Calu3 (cell line): Measurements from ENCODE around the gene DAPL1. TPM values are rescaled to one million over a fixed set of nuclear protein-coding genes. Genes with fewer than 3 reads are reported as not detected.
A peak's percentile ranks its signal among the peaks of the same experiment; 100 is the strongest.

ENCODE experiments used
- BruUV-seq: library from RNA; stranded (reverse); fragments of 400-500 nt; replicated peaks from 2 replicates; lab custom pipeline; 2021; lab: Mats Ljungman, UMichigan
- CTCF ChIA-PET: fragments of 300-600 bp; sonication (Branson Sonifier 250); formaldehyde crosslinking; loops from one replicate; lab custom pipeline; 2022; ENCODE audit warnings: antibody characterized with exemption; lab: Charles Lee
- DNase-seq: peaks from one replicate; pipeline ENCODE4 v3.0.0; 2022
- H3K27ac Mint-ChIP-seq: one replicate; pipeline ENCODE4 v1.8.0; 2022; ENCODE audit warnings: mixed read lengths; ENCODE audit not compliant: unreplicated experiment
- H3K27me3 Mint-ChIP-seq: one replicate; pipeline ENCODE4 v1.8.0; 2022; ENCODE audit warnings: mixed read lengths; ENCODE audit not compliant: unreplicated experiment
- H3K36me3 Mint-ChIP-seq: one replicate; pipeline ENCODE4 v1.8.0; 2022; ENCODE audit warnings: mild to moderate bottlenecking, moderate library complexity, mixed read lengths; ENCODE audit not compliant: insufficient read depth, unreplicated experiment
- H3K4me1 Mint-ChIP-seq: one replicate; pipeline ENCODE4 v1.8.0; 2022; ENCODE audit warnings: mild to moderate bottlenecking, low read depth, mixed read lengths; ENCODE audit not compliant: unreplicated experiment
- H3K4me3 Mint-ChIP-seq: one replicate; pipeline ENCODE4 v1.8.0; 2022; ENCODE audit warnings: mild to moderate bottlenecking, low read depth, moderate library complexity, mixed read lengths; ENCODE audit not compliant: unreplicated experiment
- H3K9me3 Mint-ChIP-seq: one replicate; pipeline ENCODE4 v1.8.0; 2022; ENCODE audit warnings: low read depth, mixed read lengths; ENCODE audit not compliant: unreplicated experiment
- intact Hi-C: fragments of 100-400 bp; cut with micrococcal nuclease; formaldehyde crosslinking; loops from one replicate; pipeline ENCODE4 v1.10.0; 2022; ENCODE audit not compliant: unreplicated experiment
- total RNA-seq: library from RNA; stranded (reverse); gene quantifications from 2 replicates; pipeline ENCODE4 v1.2.3, GENCODE V29; 2022
- TF ChIP-seq, protein P1 (sequence below): fragments of 200-600 bp; IDR thresholded peaks from one replicate; pipeline ENCODE4 v1.8.0; 2022; ENCODE audit warnings: antibody characterized with exemption; ENCODE audit not compliant: unreplicated experiment

DAPL1 gene
- total RNA-seq, 1 experiment from 2014 or later, result not detected

- DNase-seq, result peak; percentile 26
- Mint-ChIP-seq H3K27me3 (peaks cover 35% of the 10 kb centered on the region), H3K4me3 (no peak overlapping the region), H3K9me3 (no peaks in the 10 kb centered on the region), H3K27ac (no peak overlapping the region), H3K4me1 (no peaks in the 10 kb centered on the region), H3K36me3 (no peaks in the 10 kb centered on the region)
- CTCF ChIA-PET, result no interaction called here
- intact Hi-C loops, result loop anchor here (2.0 kb wide), 2 partner anchors 721 to 731 kb away; no protein-coding TSS in a partner anchor
- no TSS peak for BruUV-seq
- TF ChIP-seq, protein P1, sequence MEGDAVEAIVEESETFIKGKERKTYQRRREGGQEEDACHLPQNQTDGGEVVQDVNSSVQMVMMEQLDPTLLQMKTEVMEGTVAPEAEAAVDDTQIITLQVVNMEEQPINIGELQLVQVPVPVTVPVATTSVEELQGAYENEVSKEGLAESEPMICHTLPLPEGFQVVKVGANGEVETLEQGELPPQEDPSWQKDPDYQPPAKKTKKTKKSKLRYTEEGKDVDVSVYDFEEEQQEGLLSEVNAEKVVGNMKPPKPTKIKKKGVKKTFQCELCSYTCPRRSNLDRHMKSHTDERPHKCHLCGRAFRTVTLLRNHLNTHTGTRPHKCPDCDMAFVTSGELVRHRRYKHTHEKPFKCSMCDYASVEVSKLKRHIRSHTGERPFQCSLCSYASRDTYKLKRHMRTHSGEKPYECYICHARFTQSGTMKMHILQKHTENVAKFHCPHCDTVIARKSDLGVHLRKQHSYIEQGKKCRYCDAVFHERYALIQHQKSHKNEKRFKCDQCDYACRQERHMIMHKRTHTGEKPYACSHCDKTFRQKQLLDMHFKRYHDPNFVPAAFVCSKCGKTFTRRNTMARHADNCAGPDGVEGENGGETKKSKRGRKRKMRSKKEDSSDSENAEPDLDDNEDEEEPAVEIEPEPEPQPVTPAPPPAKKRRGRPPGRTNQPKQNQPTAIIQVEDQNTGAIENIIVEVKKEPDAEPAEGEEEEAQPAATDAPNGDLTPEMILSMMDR, result no peak
These were observed 39.6 kb upstream of the DAPL1 start for GRCh38 chr2:158755310-158756087.

DNA sequence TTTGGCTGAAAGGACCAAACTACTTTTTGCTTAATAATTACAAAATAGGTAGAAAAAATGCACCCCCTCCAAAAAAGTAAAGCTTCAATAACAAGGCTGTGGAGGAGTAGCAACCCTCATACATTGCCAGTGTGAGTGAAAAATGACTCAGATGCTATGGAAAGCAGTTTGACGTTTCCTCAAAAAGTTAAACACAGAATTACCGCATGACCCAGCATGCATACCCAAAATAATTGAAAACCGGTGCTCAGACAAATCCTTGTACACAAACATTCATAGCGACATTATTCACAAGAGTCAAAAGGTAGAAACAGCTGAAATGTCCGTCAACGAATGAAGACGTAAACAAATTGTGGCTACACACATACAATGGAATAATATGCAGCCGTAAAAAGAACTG, 38.8 kb upstream of the DAPL1 start:
- intact Hi-C loops, result no loop called here
- Mint-ChIP-seq H3K4me1 (no peaks in the 10 kb centered on the region), H3K27me3 (peaks cover 32% of the 10 kb centered on the region), H3K4me3 (no peak overlapping the region), H3K36me3 (no peaks in the 10 kb centered on the region), H3K27ac (no peak overlapping the region), H3K9me3 (no peaks in the 10 kb centered on the region)
- no TSS peak for BruUV-seq
- TF ChIP-seq, protein P1, result no peak
- CTCF ChIA-PET, result no interaction called here
- no peak for DNase-seq

- TF ChIP-seq, protein P1, result no peak
- Mint-ChIP-seq H3K9me3 (no peaks in the 10 kb centered on the region), H3K4me3 (no peak overlapping the region), H3K4me1 (no peaks in the 10 kb centered on the region), H3K36me3 (no peaks in the 10 kb centered on the region), H3K27ac (no peak overlapping the region), H3K27me3 (peaks cover 26% of the 10 kb centered on the region)
- no TSS peak for BruUV-seq
- CTCF ChIA-PET, result no interaction called here
- intact Hi-C loops, result no loop called here
- DNase-seq, result no peak
These were observed 38.1 kb upstream of the DAPL1 start for GRCh38 chr2:158756976-158757375.

DNA sequence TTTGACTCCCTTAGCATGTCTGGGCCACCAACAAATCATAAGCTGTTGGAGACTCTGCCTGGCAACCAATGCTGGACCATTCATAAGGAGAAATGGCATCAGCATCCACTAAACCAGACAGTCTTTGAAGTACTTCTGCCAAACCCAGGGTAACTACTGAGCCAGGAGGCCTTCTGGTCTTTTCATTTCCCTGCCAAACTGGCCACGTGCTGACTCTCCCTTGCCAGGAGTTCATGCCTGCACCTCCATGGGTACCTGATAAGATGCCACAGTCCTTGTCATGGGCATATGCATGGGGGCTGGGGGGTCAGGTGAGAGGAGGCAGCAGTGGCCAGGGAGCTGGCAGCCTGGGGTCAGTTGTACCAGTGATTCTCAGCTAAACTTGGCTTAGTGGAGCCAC, 34.2 kb upstream of the DAPL1 start:
- TF ChIP-seq, protein P1, result no peak
- no peaks in the 10 kb centered on the region for H3K36me3 Mint-ChIP-seq
- CTCF ChIA-PET, result interaction anchor here (0.6 to 0.7 kb wide), 2 partner anchors 28 to 630 kb away, joined by 3 to 4 read pairs; no protein-coding TSS in a partner anchor
- no peak overlapping the region for H3K27ac Mint-ChIP-seq
- DNase-seq, result no peak
- no peaks in the 10 kb centered on the region for H3K4me1 Mint-ChIP-seq
- H3K9me3 Mint-ChIP-seq, result no peaks in the 10 kb centered on the region
- peaks cover 18% of the 10 kb centered on the region for H3K27me3 Mint-ChIP-seq
- no TSS peak for BruUV-seq
- intact Hi-C loops, result no loop called here
- no peak overlapping the region for H3K4me3 Mint-ChIP-seq
